ENCODE measurements around the gene CD300LB.

- TF ChIP-seq CTCF (IDR thresholded peaks at IDR 0.05) = no peak
- no peak for TF ChIP-seq ZFP36 (IDR thresholded peaks at IDR 0.05; ENCODE audit: borderline replicate concordance, partially characterized antibody)
- TF ChIP-seq MAFK (IDR thresholded peaks at IDR 0.05; ENCODE audit: partially characterized antibody) = no peak
- TF ChIP-seq FOSL2 (IDR thresholded peaks at IDR 0.05) = no peak
- TF ChIP-seq FOSL2 (CRISPR knock-in tag; IDR thresholded peaks at IDR 0.05) = no peak
- no peak for TF ChIP-seq CHD4 (IDR thresholded peaks at IDR 0.05; ENCODE audit: borderline replicate concordance)
- TF ChIP-seq GATA3 (IDR thresholded peaks at IDR 0.05; ENCODE audit: borderline replicate concordance) = no peak
- TF ChIP-seq NR3C1 (IDR thresholded peaks at IDR 0.05) = no peak
- no peak for TF ChIP-seq EP300 (IDR thresholded peaks at IDR 0.05)
- TF ChIP-seq ZC3H11A (IDR thresholded peaks at IDR 0.05) = no peak
- no peak for TF ChIP-seq JUN (IDR thresholded peaks at IDR 0.05)
- no peak for TF ChIP-seq NPAS2 (CRISPR knock-in tag; IDR thresholded peaks at IDR 0.05; ENCODE audit: borderline replicate concordance)
- TF ChIP-seq SMC3 (IDR thresholded peaks at IDR 0.05) = no peak
- no peak for TF ChIP-seq CBX2 (IDR thresholded peaks at IDR 0.05; ENCODE audit: borderline replicate concordance, low read depth)
- no peak for TF ChIP-seq RARB (CRISPR knock-in tag; IDR thresholded peaks at IDR 0.05)
Observed at GRCh38 chr17:74524653-74525464, 6.4 kb downstream of the CD300LB start.

All from A549 (cell line).